Measurements from ENCODE around the gene AHCTF1.

The AHCTF1 gene

GRCh38 chr1:246931549-246932365, at the start of gene AHCTF1:
AHCTF1 (minus strand) TSS chr1:246931948; CDS start chr1:246918370, 13,578 bp downstream.
- DNase-seq (ENCODE audit: low read depth) = peak; percentile 73

GRCh38 chr1:246978785-246979184, 47.0 kb upstream of the AHCTF1 start:
- DNase-seq (ENCODE audit: low read depth) = no peak

GRCh38 chr1:246978281-246978680, 46.5 kb upstream of the AHCTF1 start:
- no peak for DNase-seq (ENCODE audit: low read depth)

- DNase-seq (ENCODE audit: low read depth) = no peak
Measured at GRCh38 chr1:246971969-246972368, 40.2 kb upstream of the AHCTF1 start.

GRCh38 chr1:246971090-246971721, 39.5 kb upstream of the AHCTF1 start:
- no peak for DNase-seq (ENCODE audit: low read depth)

- DNase-seq (ENCODE audit: low read depth) = no peak
Measured at GRCh38 chr1:246969621-246970020, 37.9 kb upstream of the AHCTF1 start.

GRCh38 chr1:246966502-246966901, 34.8 kb upstream of the AHCTF1 start:
- no peak for DNase-seq (ENCODE audit: low read depth)

GRCh38 chr1:246959944-246960693, 28.4 kb upstream of the AHCTF1 start:
- no peak for DNase-seq (ENCODE audit: low read depth)

- DNase-seq (ENCODE audit: low read depth) = no peak
Measured at GRCh38 chr1:246954126-246954525, 22.4 kb upstream of the AHCTF1 start.

GRCh38 chr1:246951413-246951812, 19.7 kb upstream of the AHCTF1 start:
- DNase-seq (ENCODE audit: low read depth) = no peak

- no peak for DNase-seq (ENCODE audit: low read depth)
Measured at GRCh38 chr1:246949956-246950355, 18.2 kb upstream of the AHCTF1 start.

- no peak for DNase-seq (ENCODE audit: low read depth)
Measured at GRCh38 chr1:246947255-246947654, 15.5 kb upstream of the AHCTF1 start.

- no peak for DNase-seq (ENCODE audit: low read depth)
Measured at GRCh38 chr1:246946366-246946765, 14.6 kb upstream of the AHCTF1 start.

- no peak for DNase-seq (ENCODE audit: low read depth)
Measured at GRCh38 chr1:246934765-246935164, 3.0 kb upstream of the AHCTF1 start.

- DNase-seq (ENCODE audit: low read depth) = no peak
Measured at GRCh38 chr1:246933893-246934292, 2.1 kb upstream of the AHCTF1 start.

GRCh38 chr1:246932366-246932700, 585 bp upstream of the AHCTF1 start:
- no peak for DNase-seq (ENCODE audit: low read depth)

- DNase-seq (ENCODE audit: low read depth) = peak; percentile 10
Measured at GRCh38 chr1:246930830-246931548, 759 bp downstream of the AHCTF1 start.

GRCh38 chr1:246925997-246926626, 5.6 kb downstream of the AHCTF1 start:
- DNase-seq (ENCODE audit: low read depth) = no peak

- DNase-seq (ENCODE audit: low read depth) = no peak
Measured at GRCh38 chr1:246923900-246924299, 7.8 kb downstream of the AHCTF1 start.

- DNase-seq (ENCODE audit: low read depth) = no peak
Measured at GRCh38 chr1:246923482-246923881, 8.3 kb downstream of the AHCTF1 start.

- DNase-seq (ENCODE audit: low read depth) = no peak
Measured at GRCh38 chr1:246921481-246921880, 10.3 kb downstream of the AHCTF1 start.

- no peak for DNase-seq (ENCODE audit: low read depth)
Measured at GRCh38 chr1:246919902-246920301, 11.8 kb downstream of the AHCTF1 start.

Data from stimulated activated CD8-positive, alpha-beta memory T cell treated with anti-CD3 and anti-CD28 coated beads, Interleukin-15, amount 100 ng/mL, for 24 hours (primary cell).